Left forelimb (tissue), 1 donor: ENCODE data around the gene KLF6.

ENCODE experiments used
- DNase-seq: peaks from one replicate; pipeline ENCODE4 v3.0.0-alpha.2; 2018; ENCODE audit warnings: low spot score

Gene KLF6

DNA sequence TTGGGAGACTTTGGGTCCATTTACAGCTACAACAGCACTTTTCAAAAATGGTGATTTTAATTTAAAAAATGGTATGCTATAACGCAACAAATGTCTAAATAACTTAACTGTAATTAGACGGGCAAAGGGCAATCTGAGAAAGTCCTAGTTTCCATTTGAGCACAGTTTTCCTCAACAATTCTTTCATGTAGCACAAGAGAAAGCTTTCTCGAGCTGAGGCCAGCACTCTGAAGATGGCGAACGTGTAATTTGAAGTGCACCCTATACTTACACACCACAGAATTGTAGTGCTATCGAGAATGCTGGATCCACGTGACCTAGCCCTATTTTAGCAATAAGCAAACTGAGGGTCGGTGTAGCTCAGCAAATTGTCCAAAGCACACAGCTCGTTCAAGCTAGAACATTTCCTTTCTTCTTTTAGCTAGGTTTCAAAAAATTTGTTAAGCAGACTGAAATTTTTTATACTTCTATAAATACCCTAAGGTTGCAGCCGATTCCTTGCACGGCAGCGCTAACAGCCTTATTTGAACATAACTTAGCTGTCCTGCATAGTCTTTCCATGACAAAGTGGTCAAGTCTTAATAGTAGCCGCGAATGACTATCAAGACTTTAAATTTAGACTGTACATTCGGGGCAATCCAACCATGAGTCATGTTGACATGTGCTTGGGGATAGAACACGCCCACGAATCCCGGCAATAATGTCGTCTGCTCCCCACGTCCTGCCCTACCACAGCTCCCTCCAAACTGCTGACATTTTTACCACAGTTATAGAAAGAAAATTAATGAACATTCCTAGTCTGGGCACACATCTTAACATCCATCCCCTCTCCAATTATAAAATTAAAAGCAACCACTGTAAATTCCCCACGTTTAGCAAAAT, 10.0 kb downstream of the KLF6 start:
- DNase-seq = peak; percentile 63

DNA sequence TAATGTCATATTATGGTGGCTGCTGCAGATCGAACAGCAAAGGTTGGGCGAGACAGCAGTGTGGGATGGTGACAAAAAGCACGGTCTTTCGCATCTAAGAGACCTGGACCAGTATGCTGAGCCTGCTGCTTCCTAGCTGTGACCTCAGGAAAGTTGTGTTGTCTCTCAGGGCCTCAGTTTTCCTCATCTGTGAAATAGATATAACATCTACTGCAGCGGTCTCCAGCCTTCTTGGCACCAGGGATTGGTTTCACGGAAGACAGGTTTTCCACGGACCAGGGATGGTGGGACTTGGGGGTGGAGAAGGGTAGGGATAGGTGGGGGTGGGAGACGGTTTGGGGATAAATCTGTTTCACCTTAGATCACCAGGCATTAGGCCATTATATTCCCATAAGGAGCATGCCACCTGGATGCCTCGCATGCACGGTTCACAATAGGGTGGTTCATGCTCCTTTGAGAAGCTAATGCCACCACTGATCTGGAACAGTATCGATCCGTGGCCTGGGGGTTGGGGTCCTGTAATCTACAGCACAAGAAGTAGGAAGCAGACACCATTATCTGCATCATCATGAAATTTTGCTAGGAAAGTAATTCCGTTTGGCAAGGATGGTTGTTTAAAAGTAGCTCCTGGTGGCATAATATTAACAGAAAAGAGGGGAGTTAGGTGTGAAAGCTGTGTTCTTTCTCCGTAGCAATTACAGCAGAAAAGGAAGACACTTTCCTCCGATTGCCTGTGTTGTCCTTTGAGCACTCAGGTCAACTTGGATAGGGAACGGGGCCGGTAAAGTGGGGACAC, 10.8 kb downstream of the KLF6 start:
- DNase-seq = peak; percentile 59

DNA sequence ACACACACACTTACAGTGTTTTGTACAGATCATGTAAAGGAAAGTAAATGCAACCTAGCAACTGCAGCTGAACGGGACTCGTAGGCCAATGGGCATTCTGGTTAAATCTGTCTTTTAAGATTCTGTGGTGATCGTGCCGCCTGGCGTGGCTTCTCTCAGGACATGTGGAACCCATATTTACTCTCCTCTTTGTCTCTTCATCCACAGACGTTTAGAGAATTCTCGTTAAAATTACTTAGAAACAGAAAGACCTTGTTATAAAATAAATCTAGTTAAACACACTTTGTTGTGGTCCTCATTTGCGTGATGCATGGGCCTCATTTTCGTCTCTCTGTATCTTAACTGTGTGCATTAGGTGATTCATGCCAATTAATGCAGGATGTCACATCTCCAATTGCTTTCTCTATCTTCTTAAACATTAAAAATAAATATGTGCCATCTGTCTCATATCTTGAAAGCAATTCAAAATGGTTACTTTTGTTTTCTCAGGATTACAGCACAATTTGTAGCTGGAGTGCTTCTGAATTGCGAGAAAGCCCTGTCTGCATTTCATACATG, 11.5 kb downstream of the KLF6 start:
- peak; percentile 55 for DNase-seq

DNA sequence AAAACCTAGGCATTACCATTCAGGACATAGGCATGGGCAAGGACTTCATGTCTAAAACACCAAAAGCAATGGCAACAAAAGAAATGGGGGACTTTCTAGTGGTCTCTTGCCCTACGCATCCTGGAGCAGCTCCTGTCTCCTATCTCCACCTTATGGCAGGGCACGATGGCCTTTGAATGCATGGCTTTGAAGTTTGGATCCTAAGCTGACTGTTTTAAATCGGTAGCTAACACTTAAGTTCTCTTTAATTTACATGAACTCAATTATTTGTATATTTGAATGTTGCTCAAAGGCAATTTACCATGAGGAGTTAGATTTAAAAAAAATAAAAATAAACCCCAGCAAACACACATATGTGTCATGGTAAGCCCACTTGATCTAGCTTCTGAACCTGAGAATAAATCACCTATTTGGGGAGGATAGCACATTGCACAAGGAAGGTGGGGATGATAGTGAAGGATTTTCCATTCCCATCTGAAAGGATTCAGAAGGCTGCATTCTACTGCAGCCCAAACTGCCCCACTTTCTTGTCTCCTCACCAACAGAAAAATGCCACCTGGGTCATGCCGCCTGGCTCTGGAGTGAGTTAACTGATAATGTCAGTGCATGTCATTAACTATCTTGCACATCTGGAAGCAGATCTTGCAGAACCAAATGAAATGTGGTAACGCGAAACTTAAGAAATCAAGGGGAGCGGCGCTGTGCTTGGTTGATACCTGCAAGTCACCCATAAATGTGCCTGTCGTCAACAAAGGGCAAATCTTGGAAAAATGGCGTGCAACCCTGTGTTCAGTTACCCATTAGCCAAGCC, 12.4 kb downstream of the KLF6 start:
- peak; percentile 18 for DNase-seq

DNA sequence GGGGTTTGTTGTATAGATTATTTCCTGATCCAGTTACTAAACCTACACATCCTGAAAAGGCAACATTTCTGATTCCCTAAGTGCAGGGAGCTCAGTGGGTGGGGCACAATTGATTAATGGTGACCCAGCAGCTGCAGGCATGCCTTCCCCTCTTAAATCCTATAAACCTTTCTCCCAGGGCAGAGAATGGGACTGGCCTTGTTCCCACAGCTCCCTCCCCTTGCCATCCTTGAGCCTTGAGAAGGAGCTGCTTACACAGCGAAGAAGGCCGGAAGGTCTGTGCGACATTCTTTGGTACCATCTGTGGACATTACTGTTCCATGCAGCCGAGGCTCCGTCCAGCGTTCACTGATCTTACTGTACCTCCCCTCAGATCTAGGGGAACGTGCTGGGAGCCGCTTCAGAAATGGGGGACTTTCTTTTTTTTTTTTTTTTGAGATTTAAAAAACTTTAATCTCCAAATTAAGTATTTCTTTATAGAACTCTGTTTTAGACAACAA, 14.3 kb downstream of the KLF6 start:
- no peak for DNase-seq

DNA sequence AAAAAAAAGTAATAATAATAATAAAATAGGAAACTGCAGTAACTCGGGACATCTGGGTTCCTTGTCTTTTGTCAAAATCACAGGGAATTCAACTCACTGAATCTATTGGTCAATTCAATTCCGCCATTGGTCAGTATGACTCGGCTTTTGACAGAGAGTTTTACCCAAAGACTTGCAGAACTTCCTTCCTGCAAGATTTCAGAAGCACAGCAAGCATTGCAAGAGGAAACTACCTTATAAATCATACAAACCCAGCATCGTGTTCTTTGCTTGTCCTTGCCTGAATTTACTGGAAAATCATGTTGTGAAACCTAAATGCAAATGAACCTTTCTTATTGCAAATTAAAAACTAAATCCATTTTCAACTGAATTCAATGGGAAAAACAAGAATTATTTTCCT, 15.5 kb downstream of the KLF6 start:
- no peak for DNase-seq

DNA sequence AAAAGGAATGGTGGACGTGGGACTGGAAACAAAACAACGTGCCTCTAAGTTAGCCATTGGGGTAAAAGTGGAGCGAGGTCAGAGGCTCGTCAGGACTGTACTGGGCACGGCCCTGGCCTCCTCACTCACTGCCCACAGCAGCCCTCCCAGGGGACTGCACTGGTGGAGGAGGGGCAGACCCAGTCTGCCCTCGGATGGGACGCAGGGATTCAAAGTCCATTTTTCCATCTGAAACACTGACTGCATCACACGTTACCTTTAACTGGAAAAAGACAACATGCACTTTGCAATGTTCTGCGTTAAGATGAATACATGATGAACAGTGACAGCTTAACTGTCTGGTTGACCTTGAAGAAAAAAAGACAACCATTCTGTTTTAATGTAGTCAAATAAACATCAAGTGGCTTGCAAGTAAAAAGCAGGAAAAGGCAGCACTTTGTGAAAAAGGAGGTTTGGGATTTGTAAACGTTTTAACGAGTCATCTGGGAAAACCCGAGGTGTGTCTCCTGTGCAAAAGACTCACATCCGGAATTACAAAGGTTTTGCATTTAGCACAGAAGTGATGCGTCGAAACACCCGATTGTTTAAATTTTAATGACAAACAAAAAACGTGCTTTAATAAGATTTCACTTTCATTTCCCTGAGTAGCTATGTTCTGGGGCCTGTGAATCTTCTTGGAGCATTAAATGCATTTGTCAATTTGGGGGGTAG, 18.8 kb downstream of the KLF6 start:
- peak; percentile 1 for DNase-seq

DNA sequence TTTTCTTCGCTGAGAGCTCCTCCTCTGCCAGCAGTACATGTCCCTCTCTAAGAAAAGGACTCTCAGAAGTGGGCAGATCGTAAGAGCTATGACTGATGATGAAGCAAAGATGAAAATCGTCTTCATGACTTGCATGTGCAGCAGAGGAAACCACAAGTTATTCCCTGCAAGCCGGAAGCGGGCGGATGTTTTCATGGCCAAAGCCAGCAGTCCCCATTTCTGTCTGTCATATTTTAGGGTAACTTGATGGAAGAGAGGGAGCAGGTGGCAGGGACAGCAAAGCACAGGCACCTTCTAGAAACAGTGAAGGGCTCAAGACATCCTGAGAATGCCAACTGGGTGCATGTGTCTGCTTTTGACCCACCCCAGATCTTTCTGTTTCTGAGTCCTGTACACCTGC, 19.9 kb downstream of the KLF6 start:
- peak; percentile 30 for DNase-seq

DNA sequence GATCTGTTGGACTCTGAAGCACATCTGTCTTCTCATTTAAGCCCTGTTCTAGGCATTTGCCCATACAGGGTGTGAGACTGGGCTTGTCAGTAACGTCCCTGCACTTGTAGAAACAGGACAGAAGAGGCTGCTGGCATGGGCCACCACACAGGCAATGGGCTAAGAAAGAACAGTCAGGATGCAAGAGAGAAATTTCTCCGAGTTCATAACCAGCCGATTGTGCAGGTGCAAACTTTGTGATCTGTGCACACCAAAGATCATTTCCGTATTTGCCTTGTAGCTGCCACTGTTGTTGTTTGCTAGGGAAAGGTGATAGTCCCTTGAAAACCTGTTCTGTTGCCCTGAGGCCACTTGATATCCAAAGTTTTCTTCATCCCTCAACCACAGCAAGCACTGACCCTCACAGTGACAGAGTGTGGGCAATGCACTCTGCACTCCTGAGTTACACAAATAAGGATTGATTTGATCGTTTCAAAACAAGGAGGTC, 20.3 kb downstream of the KLF6 start:
- DNase-seq = no peak

DNA sequence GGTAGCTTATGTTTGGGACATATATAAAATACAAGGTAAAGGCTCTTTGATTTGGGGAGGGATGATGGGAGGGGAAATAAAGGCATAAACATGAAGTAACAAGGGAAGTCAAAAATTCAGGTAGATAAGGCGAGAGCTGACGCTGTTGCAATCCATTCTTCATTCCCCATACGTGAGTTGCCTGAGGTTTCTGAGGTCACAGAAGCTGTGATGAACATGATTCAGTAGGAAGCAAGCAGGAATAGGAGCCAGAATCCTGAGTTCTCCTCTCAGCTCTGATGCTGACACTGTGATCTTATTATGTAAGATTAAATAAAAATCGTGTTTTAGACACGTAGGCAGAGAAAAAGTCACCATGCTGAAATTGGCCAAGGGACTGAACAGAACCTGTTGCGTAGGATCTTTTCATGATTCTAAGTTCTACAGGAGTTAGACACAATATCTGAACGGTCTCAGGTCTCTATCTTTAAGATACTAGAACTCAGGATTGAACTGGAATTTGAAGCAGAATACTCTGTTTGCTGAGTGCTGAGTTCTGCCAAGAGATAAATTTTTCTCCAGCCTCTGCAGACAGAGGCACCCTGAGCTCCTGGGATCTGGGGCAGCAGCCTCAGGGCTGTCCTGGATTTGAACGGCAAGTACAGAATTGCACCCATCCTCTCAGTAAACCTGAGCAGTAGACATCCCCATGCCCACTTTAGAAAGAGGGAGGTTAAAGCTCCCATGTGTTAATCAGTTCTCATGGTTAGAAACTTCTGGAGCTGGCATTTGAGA, 21.0 kb downstream of the KLF6 start:
- DNase-seq = peak; percentile 25

DNA sequence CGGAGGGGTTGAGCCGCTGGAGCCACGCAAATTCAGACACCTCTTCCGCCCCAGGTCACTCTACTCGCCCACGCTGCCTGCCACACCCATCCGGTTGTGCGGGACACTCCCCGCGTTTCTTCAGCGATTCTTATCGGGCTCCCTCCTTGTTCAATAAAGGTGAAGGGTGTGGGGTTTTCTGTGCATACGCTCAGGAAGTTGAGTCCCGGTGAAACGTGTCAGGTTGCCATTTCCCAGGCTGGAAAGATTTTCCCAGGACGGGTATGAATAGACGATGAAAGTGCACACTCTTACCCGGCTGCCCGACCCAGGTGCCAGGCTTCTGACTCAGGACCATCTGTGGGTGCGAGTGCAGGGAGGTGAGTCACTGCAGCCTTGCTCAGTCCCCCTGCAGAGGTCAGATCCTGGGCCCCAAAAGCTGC, 22.0 kb downstream of the KLF6 start:
- peak; percentile 23 for DNase-seq

DNA sequence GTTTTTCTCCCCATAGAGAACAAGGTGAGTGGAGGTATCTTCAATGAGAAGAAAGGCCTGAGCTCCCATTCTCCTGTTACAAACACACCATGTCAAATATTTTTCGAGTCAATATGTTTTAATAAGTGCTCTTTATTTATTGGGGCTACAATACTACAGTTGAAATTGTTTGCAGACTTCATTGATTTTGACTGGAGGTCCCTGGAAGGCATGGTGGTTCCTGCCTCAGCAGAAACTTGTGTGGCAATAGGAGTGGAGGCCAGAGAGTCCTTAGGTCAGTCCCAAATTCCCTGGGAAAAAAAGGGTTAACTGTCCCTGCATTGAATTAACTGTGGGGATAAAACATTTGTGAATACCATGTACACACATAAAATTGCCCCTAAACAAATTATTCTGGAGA, 22.7 kb downstream of the KLF6 start:
- no peak for DNase-seq

DNA sequence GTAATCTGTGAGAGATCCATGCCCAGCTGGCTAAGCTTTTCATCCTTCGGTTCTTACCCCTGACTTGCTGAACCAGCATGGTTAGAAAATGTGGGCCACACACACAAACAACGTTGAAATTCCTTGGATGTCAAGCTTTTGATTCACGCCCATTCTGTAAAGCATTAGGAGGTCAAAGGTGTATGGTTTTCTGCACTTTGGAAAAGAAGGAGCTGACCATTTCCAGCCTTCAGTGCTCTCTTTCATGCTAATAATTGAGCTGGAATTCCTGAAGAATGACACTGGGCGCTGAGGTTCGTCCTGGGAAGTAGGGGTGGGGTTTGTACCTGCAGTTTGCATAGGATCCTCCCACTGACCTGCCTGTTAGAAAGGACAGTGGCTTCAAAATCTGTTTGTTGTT, 23.1 kb downstream of the KLF6 start:
- no peak for DNase-seq

DNA sequence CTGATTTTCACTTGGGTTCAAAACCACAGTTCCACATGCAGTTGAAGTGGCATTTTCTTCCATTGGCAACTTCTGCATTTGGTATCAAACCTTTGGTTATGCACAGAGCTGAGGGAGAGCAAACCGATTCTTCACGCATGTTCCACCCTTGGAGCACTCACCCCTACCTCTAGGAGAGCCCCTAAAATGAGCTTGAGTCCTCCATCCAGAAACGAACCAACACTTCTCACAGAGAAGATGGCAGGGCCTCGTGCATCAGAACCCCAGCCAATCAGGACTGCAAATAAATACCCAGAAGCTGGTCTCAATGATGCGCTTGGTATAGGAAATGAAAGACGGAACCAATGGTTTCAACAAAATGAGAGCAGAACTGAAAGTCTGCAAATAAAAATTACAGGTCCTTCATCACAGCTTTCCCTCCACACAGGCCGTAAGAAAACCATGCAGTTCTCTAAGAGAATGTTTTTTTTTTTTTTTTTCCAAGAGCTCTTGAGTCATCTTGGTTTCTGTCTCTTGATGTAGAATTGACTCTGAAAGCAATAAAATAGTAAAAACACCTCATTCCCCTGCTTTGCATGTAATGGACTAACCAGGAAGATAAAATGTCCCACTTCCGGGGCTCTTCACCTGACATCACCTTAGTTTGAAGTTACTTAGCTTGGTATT, 23.9 kb downstream of the KLF6 start:
- DNase-seq = peak; percentile 23

DNA sequence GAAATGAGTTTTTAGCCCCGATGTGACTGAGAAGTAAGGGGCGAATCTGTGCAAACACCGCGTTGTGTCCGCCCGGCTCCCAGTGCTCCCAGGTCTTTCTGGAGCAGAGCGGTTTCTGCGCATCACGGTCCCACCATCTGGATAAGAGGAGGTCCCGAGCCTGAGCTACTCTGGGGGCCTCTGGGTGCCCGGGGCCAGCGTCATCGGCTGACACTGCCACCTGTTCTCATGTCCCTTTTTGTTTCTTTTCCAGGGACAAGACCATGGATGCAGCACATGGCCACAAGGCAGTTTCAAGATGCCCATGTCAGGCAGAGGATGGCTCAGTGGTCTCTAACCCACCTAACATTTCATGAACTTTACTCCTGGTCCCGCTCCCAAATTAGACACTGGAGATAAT, 24.9 kb downstream of the KLF6 start:
- peak; percentile 26 for DNase-seq

DNA sequence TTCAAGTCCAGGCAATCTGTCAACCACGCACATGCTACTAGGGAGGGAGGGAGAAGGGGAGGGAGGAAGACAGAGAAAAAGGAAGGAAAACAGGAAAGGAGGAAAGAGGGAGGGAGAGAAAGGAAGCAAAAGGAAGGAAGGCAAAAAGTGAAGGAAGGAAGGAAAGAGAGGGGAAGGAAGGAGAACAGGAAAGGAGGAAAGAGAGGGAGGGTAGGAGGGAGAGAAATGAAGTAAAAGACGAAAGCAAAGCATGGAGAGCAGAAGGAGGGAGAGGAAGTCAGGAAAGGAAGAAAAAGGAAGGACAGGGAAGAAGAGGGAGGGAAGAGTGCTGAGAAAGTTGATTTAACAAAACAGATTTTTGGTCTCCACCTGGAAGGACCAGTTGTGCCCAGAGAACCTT, 25.6 kb downstream of the KLF6 start:
- peak; percentile 14 for DNase-seq

DNA sequence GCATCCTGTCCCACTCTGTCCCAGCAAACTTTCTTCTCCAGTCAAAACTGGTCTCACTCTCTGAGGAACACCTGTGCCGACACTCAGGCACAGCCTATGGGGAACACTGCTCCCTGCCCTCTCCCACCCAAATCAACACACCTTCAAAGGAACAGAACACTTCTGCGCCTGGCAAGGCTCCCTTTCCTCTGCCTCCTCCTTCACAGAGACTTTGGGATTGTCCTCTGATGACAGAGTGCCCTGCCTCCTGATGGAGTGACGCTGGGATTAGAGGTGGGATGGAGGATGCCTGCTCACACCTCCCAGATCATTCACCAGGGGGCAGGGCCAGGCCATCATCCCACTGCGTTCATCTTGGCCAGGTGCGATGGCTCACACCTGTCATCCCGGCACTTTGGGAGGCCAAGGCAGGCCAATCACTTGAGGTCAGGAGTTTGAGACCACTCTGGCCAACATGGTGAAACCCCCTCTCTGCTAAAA, 26.5 kb downstream of the KLF6 start:
- DNase-seq = peak; percentile 41

DNA sequence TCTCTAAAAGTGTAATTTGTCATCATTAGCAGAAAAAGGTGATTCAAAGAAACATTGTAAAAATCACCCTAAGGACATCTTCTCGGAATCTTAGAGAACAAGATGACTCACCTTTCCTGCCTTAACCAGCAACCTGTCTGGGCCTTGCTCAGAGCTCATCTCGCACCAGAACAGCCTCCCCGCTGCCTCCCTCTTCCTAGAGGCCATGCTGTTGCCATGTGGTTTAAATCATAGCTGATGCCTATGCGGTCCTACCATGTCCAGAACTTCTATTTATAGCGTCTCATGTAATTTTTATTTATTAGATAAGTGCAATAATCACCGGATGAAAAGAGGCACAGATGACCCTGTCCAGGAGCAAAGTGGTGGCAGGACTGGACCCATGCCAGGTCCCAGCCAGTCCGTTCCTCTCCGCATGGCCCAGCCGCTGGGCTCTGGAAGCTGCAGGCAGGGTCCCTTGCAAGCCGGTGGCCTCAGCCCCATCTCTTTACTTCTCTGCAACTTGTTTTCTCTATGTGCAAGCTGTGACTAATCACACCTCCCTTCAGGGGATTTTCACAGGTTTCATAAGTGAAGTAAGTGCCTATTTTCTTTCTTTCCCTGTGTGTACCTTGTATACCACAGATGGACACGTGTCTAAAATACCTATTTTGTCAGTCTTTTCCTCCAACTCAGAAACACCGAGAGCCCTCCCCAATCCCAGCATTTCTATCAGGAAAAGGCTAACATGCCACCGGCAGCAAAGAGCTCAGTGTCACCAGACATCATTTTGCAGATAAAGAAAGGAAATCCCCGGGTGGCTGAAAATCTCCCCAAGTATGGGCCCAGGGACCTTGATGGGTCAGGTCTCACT, 27.1 kb downstream of the KLF6 start:
- DNase-seq = peak; percentile 31

DNA sequence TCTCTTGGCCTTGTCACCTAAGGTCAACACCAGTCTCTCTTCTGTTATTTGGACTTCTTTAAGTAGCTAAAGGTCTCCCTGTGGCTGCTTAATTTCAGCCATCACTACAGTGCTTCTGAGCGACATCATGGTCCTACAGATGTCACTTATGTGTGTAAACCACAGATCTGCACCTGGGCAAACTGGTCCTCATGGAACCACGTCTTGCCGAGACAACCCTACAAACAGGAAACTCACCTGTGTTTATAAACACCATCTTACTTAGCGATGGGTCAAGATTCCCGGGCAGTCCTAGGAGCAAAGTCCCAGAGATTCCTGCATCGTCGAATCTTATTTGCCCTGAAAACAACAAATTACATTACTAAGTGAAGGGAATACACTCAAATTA, 27.8 kb downstream of the KLF6 start:
- no peak for DNase-seq
